Tibial artery (tissue), 4 donors: Measurements from ENCODE around the gene MCRIP2.

Source experiments
- DNase-seq, 2 donors: peaks; one replicate each; pipeline ENCODE4 v3.0.0-alpha.2; 2019
- H3K27ac ChIP-seq, 2 donors: fragments of 200-600 bp; sonication (generic) in 1 of 2; 1 replicate in 1 of 2; 2 replicates in 1 of 2; pipeline ENCODE4 v1.5.1; 2018 to 2019; ENCODE audit warnings: mild to moderate bottlenecking in 1 of 2
- H3K27me3 ChIP-seq, 2 donors: fragments of 200-600 bp; sonication (generic) in 1 of 2; one replicate each; pipeline versions ENCODE4 v1.5.1 to v1.6.0; 2016 to 2019
- H3K36me3 ChIP-seq, 3 donors: fragments of 200-600 bp; sonication (generic) in 2 of 3; one replicate each; pipeline ENCODE4 v1.5.1; 2016 to 2019; ENCODE audit warnings: mild to moderate bottlenecking in 2 of 3
- H3K4me1 ChIP-seq, 4 donors: fragments of 200-600 bp; sonication (generic) in 2 of 4; 1 replicate in 3 of 4; 2 replicates in 1 of 4; pipeline ENCODE4 v1.5.1; 2016 to 2019
- H3K4me3 ChIP-seq, 2 donors: fragments of 200-600 bp; sonication (generic) in 1 of 2; 1 replicate in 1 of 2; 2 replicates in 1 of 2; pipeline ENCODE4 v1.5.1; 2018 to 2019; ENCODE audit warnings: mild to moderate bottlenecking in 2 of 2
- H3K9me3 ChIP-seq, 3 donors: fragments of 200-600 bp; sonication (generic) in 1 of 3; one replicate each; pipeline ENCODE4 v1.5.1; 2016 to 2019
- intact Hi-C: fragments of 100-400 bp; cut with DNase I; formaldehyde crosslinking; loops from one replicate; pipeline ENCODE4 v1.15.0; 2023; ENCODE audit warnings: low total_unique reads
- TF ChIP-seq, protein P1 (sequence below), 2 experiments: fragments of 200-600 bp in 1 of 2; fragments of 450-650 bp in 1 of 2; IDR thresholded peaks; one replicate each; pipeline ENCODE4 v1.5.1; 2017 to 2019; ENCODE audit warnings: antibody characterized with exemption in 2 of 2, mild to moderate bottlenecking in 1 of 2, moderate library complexity in 1 of 2

The MCRIP2 gene

GRCh38 chr16:657487-657886, 15.9 kb downstream of the MCRIP2 start:
- H3K9me3 ChIP-seq, result no peaks in the 10 kb centered on the region
- peaks cover 0 to 71% (median 5%) of the 10 kb centered on the region in 3 donors for H3K36me3 ChIP-seq
- no peak overlapping the region for H3K27ac ChIP-seq
- intact Hi-C loops, result loop anchor here (5.0 kb wide), 1 partner anchor 80 kb away; no protein-coding TSS in a partner anchor
- DNase-seq, result no peak
- no peak overlapping the region for H3K4me3 ChIP-seq
- TF ChIP-seq, protein P1, sequence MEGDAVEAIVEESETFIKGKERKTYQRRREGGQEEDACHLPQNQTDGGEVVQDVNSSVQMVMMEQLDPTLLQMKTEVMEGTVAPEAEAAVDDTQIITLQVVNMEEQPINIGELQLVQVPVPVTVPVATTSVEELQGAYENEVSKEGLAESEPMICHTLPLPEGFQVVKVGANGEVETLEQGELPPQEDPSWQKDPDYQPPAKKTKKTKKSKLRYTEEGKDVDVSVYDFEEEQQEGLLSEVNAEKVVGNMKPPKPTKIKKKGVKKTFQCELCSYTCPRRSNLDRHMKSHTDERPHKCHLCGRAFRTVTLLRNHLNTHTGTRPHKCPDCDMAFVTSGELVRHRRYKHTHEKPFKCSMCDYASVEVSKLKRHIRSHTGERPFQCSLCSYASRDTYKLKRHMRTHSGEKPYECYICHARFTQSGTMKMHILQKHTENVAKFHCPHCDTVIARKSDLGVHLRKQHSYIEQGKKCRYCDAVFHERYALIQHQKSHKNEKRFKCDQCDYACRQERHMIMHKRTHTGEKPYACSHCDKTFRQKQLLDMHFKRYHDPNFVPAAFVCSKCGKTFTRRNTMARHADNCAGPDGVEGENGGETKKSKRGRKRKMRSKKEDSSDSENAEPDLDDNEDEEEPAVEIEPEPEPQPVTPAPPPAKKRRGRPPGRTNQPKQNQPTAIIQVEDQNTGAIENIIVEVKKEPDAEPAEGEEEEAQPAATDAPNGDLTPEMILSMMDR (IDR thresholded peaks at IDR 0.05), result no peak
- H3K27me3 ChIP-seq, result no peaks in the 10 kb centered on the region
- H3K4me1 ChIP-seq, result peaks cover 0 to 15% (median 13%) of the 10 kb centered on the region in 4 donors

GRCh38 chr16:658679-659571, 17.3 kb downstream of the MCRIP2 start:
- H3K36me3 ChIP-seq, result peaks cover 0 to 61% (median 5%) of the 10 kb centered on the region in 3 donors
- H3K27ac ChIP-seq, result no peak overlapping the region
- H3K9me3 ChIP-seq, result no peaks in the 10 kb centered on the region
- TF ChIP-seq, protein P1 (IDR thresholded peaks at IDR 0.05), result no peak
- intact Hi-C loops, result loop anchor here (5.0 kb wide), 1 partner anchor 82 kb away; no protein-coding TSS in a partner anchor
- H3K27me3 ChIP-seq, result no peaks in the 10 kb centered on the region
- H3K4me3 ChIP-seq, result no peak overlapping the region
- H3K4me1 ChIP-seq, result peaks cover 0 to 15% (median 13%) of the 10 kb centered on the region in 4 donors
- DNase-seq, result no peak

- H3K4me3 ChIP-seq, result no peak overlapping the region
- no peak overlapping the region for H3K27ac ChIP-seq
- peaks cover 0 to 15% (median 13%) of the 10 kb centered on the region in 4 donors for H3K4me1 ChIP-seq
- TF ChIP-seq, protein P1 (IDR thresholded peaks at IDR 0.05), result no peak
- H3K27me3 ChIP-seq, result no peaks in the 10 kb centered on the region
- no peaks in the 10 kb centered on the region for H3K9me3 ChIP-seq
- DNase-seq, result no peak
- intact Hi-C loops, result loop anchor here (5.0 kb wide), 1 partner anchor 82 kb away; no protein-coding TSS in a partner anchor
- H3K36me3 ChIP-seq, result peaks cover 0 to 56% (median 5%) of the 10 kb centered on the region in 3 donors
Observed at GRCh38 chr16:659618-660017, 18.0 kb downstream of the MCRIP2 start.

- peaks cover 0 to 15% (median 13%) of the 10 kb centered on the region in 4 donors for H3K4me1 ChIP-seq
- peak overlapping the region; percentile 16 to 46 for H3K4me3 ChIP-seq
- intact Hi-C loops, result no loop called here
- peak overlapping the region; percentile 68 to 69 for H3K27ac ChIP-seq
- H3K9me3 ChIP-seq, result no peaks in the 10 kb centered on the region
- TF ChIP-seq, protein P1 (IDR thresholded peaks at IDR 0.05), result no peak
- H3K36me3 ChIP-seq, result peaks cover 0 to 52% (median 5%) of the 10 kb centered on the region in 3 donors
- H3K27me3 ChIP-seq, result no peaks in the 10 kb centered on the region
- DNase-seq, result no peak
Observed at GRCh38 chr16:660132-660458, 18.5 kb downstream of the MCRIP2 start.

GRCh38 chr16:660459-661183, 19.0 kb downstream of the MCRIP2 start:
- intact Hi-C loops, result no loop called here
- TF ChIP-seq, protein P1 (IDR thresholded peaks at IDR 0.05), result peak; percentile 53 to 57
- DNase-seq, result peak; percentile 89 to 94
- Histone ChIP-seq H3K27ac (peak overlapping the region; percentile 68 to 69), H3K4me3 (peak overlapping the region; percentile 16 to 46), H3K27me3 (no peaks in the 10 kb centered on the region), H3K4me1 (peaks cover 0 to 15% (median 13%) of the 10 kb centered on the region in 4 donors), H3K36me3 (peaks cover 0 to 46% (median 5%) of the 10 kb centered on the region in 3 donors), H3K9me3 (no peaks in the 10 kb centered on the region)
